H1 (cell line): ENCODE results near the gene PDZD2.

ENCODE experiments used
- ATF3 ChIP-seq: IDR thresholded peaks from 2 replicates; pipeline ENCODE4 v1.6.1; 2011; ENCODE audit warnings: low read depth, mild to moderate bottlenecking, low read length; ENCODE audit not compliant: insufficient read depth
- CEBPB ChIP-seq: IDR thresholded peaks from 2 replicates; pipeline ENCODE4 v1.6.1; 2012; ENCODE audit warnings: low read depth, low read length
- EP300 ChIP-seq, 2 experiments: IDR thresholded peaks; 1 replicate in 1 of 2; 2 replicates in 1 of 2; pipeline ENCODE4 v1.6.1; 2011 to 2012; ENCODE audit warnings: low read depth in 2 of 2, low read length in 2 of 2, mild to moderate bottlenecking in 2 of 2, borderline replicate concordance in 1 of 2, inconsistent platforms in 1 of 2, moderate library complexity in 1 of 2
- JUN ChIP-seq: IDR thresholded peaks from 2 replicates; pipeline ENCODE4 v1.6.1; 2011; ENCODE audit warnings: low read depth, mild to moderate bottlenecking, improper control_type of control experiment, low read length
- JUND ChIP-seq: IDR thresholded peaks from 2 replicates; pipeline ENCODE4 v1.6.1; 2011; ENCODE audit warnings: mild to moderate bottlenecking, improper control_type of control experiment, low read length
- MAX ChIP-seq: IDR thresholded peaks from 2 replicates; pipeline ENCODE4 v1.6.1; 2012; ENCODE audit warnings: inconsistent platforms
- POLR2A ChIP-seq, 2 experiments: IDR thresholded peaks; 1 replicate in 1 of 2; 2 replicates in 1 of 2; pipeline ENCODE4 v1.6.1; 2011; ENCODE audit warnings: low read depth in 2 of 2, low read length in 2 of 2, mild to moderate bottlenecking in 2 of 2; ENCODE audit errors: control extremely low read depth in 1 of 2
- POLR2AphosphoS5 ChIP-seq: IDR thresholded peaks from 2 replicates; pipeline ENCODE4 v1.6.1; 2011; ENCODE audit warnings: low read depth, low read length
- RAD21 ChIP-seq, 2 experiments: IDR thresholded peaks in 1 of 2; conservative IDR thresholded peaks in 1 of 2; 2 replicates each; pipeline ENCODE4 v1.6.1; 2011; ENCODE audit warnings: low read depth in 2 of 2, low read length in 2 of 2, improper control_type of control experiment in 1 of 2, inconsistent platforms in 1 of 2, mild to moderate bottlenecking in 1 of 2, moderate library complexity in 1 of 2
- RFX5 ChIP-seq: IDR thresholded peaks from 2 replicates; pipeline ENCODE4 v1.6.1; 2011; ENCODE audit warnings: low read depth, low read length, improper control_type of control experiment, borderline replicate concordance
- SP2 ChIP-seq: IDR thresholded peaks from 2 replicates; pipeline ENCODE4 v1.6.1; 2012; ENCODE audit warnings: mild to moderate bottlenecking, low read length, inconsistent platforms
- TAF1 ChIP-seq: IDR thresholded peaks from 2 replicates; pipeline ENCODE4 v1.6.1; 2011; ENCODE audit warnings: mild to moderate bottlenecking, low read depth, low read length
- TF ChIP-seq, protein P1 (sequence below), 3 experiments: IDR thresholded peaks; 1 replicate in 2 of 3; 2 replicates in 1 of 3; pipeline versions ENCODE4 v1.5.1 to v1.6.1; 2011; ENCODE audit warnings: low read length in 3 of 3, mild to moderate bottlenecking in 3 of 3, inconsistent platforms in 2 of 3, low read depth in 1 of 3, moderate library complexity in 1 of 3; ENCODE audit not compliant: insufficient read depth in 1 of 3; ENCODE audit errors: control extremely low read depth in 1 of 3
- TF ChIP-seq, protein P2 (sequence below): IDR thresholded peaks from 2 replicates; pipeline ENCODE4 v1.6.1; 2012; ENCODE audit warnings: inconsistent platforms

DNA sequence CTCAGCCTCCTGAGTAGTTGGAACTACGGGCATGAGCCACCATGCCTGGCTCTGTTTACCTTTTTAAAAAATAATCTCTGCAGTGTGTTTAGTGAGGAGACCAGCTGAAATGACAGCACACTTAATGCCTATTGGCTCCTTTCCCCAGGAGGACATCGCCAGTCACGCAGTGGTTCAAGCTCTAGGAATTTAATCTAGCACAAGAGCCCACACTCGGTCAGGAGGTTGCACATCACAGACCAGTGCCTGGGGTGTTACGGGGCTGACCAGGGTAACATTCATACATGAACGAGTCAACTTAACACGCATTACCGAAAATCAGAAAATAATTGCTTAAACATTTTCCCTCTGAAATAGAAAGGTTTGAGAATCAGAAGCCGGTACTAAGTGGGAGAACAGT is 318.2 kb downstream of the PDZD2 start:
- TF ChIP-seq ATF3 (no peak), JUND (no peak), EP300 (IDR thresholded peaks at IDR 0.05; ENCODE audit: borderline replicate concordance in 1 of 2, low read depth in 2 of 2, low read length in 2 of 2) (no peak), POLR2A (IDR thresholded peaks at IDR 0.05; ENCODE audit: control extremely low read depth in 1 of 2, low read depth in 2 of 2, low read length in 2 of 2) (no peak), SP2 (no peak), CEBPB (no peak), POLR2AphosphoS5 (no peak), TAF1 (no peak), RFX5 (no peak), JUN (no peak), RAD21 (IDR thresholded peaks at IDR 0.05 in 1 of 2, conservative IDR thresholded peaks at IDR 0.05 in 1 of 2; ENCODE audit: low read depth in 2 of 2, low read length in 2 of 2) (no peak), MAX (no peak)
- TF ChIP-seq, protein P1, sequence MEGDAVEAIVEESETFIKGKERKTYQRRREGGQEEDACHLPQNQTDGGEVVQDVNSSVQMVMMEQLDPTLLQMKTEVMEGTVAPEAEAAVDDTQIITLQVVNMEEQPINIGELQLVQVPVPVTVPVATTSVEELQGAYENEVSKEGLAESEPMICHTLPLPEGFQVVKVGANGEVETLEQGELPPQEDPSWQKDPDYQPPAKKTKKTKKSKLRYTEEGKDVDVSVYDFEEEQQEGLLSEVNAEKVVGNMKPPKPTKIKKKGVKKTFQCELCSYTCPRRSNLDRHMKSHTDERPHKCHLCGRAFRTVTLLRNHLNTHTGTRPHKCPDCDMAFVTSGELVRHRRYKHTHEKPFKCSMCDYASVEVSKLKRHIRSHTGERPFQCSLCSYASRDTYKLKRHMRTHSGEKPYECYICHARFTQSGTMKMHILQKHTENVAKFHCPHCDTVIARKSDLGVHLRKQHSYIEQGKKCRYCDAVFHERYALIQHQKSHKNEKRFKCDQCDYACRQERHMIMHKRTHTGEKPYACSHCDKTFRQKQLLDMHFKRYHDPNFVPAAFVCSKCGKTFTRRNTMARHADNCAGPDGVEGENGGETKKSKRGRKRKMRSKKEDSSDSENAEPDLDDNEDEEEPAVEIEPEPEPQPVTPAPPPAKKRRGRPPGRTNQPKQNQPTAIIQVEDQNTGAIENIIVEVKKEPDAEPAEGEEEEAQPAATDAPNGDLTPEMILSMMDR (IDR thresholded peaks at IDR 0.05; ENCODE audit: control extremely low read depth in 1 of 3, insufficient read depth in 1 of 3, low read depth in 1 of 3, low read length in 3 of 3), result no peak
- TF ChIP-seq, protein P2, sequence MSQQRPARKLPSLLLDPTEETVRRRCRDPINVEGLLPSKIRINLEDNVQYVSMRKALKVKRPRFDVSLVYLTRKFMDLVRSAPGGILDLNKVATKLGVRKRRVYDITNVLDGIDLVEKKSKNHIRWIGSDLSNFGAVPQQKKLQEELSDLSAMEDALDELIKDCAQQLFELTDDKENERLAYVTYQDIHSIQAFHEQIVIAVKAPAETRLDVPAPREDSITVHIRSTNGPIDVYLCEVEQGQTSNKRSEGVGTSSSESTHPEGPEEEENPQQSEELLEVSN, result no peak
